Keratinocyte (primary cell): Measurements from ENCODE around the gene CELF5. TPM values are rescaled to one million over a fixed set of nuclear protein-coding genes. Genes with fewer than 3 reads are reported as not detected.

Experiments used
- DNase-seq: peaks from one replicate; pipeline ENCODE4 v3.0.0-alpha.2; 2011; ENCODE audit warnings: low read depth, missing footprints, low spot score
- FAIRE-seq: peaks from 2 replicates; lab custom pipeline; 2011; peaks lifted over from hg19 to GRCh38; lab: Jason Lieb, UNC
- H2AFZ ChIP-seq: 2 replicates; pipeline ENCODE4 v1.6.0; 2012; ENCODE audit warnings: low read length, control low read depth, inconsistent platforms; ENCODE audit not compliant: control insufficient read depth
- H3K27ac ChIP-seq: 2 replicates; pipeline ENCODE4 v1.5.1; 2011; ENCODE audit warnings: low read length; ENCODE audit not compliant: control insufficient read depth, insufficient read depth
- H3K27me3 ChIP-seq: 3 replicates; pipeline ENCODE4 v1.6.0; 2011; ENCODE audit warnings: low read length; ENCODE audit not compliant: control insufficient read depth, insufficient read depth; ENCODE audit errors: extremely low read depth
- H3K36me3 ChIP-seq, 2 experiments: 2 replicates in 1 of 2; 3 replicates in 1 of 2; pipeline ENCODE4 v1.5.1; 2011; ENCODE audit warnings: low read length in 2 of 2, mild to moderate bottlenecking in 1 of 2; ENCODE audit not compliant: control insufficient read depth in 2 of 2, insufficient read depth in 2 of 2; ENCODE audit errors: extremely low read depth in 1 of 2
- H3K4me1 ChIP-seq: 3 replicates; pipeline ENCODE4 v1.5.1; 2011; ENCODE audit warnings: low read length; ENCODE audit not compliant: control insufficient read depth, insufficient read depth; ENCODE audit errors: extremely low read depth
- H3K4me2 ChIP-seq: 3 replicates; pipeline ENCODE4 v1.6.0; 2011; ENCODE audit warnings: low read depth, low read length; ENCODE audit not compliant: control insufficient read depth, insufficient read depth; ENCODE audit errors: extremely low read depth
- H3K4me3 ChIP-seq, 3 experiments: fragments of 200-600 bp in 1 of 3; sonication (generic) in 1 of 3; 2 replicates in 2 of 3; 3 replicates in 1 of 3; pipeline ENCODE4 v1.5.1; 2011 to 2016; ENCODE audit warnings: low read length in 3 of 3, mild to moderate bottlenecking in 3 of 3, control low read depth in 2 of 3, inconsistent platforms in 1 of 3, low read depth in 1 of 3, mixed read lengths in 1 of 3, mixed run types in 1 of 3, moderate library complexity in 1 of 3; ENCODE audit not compliant: control insufficient read depth in 2 of 3, insufficient read depth in 2 of 3; ENCODE audit errors: extremely low read depth in 1 of 3
- H3K79me2 ChIP-seq: 2 replicates; pipeline ENCODE4 v1.6.0; 2012; ENCODE audit warnings: low read length; ENCODE audit not compliant: control insufficient read depth, insufficient read depth
- H3K9ac ChIP-seq: 3 replicates; pipeline ENCODE4 v1.6.0; 2011; ENCODE audit warnings: low read length; ENCODE audit not compliant: control insufficient read depth, insufficient read depth; ENCODE audit errors: extremely low read depth
- H3K9me1 ChIP-seq: 3 replicates; pipeline ENCODE4 v1.6.0; 2011; ENCODE audit warnings: low read length; ENCODE audit not compliant: control insufficient read depth, insufficient read depth; ENCODE audit errors: extremely low read depth
- H3K9me3 ChIP-seq: 2 replicates; pipeline ENCODE4 v1.5.1; 2012; ENCODE audit warnings: low read depth, low read length; ENCODE audit not compliant: control insufficient read depth
- H4K20me1 ChIP-seq: 3 replicates; pipeline ENCODE4 v1.6.0; 2011; ENCODE audit warnings: low read length; ENCODE audit not compliant: control insufficient read depth, insufficient read depth; ENCODE audit errors: extremely low read depth
- EZH2 ChIP-seq: IDR thresholded peaks from one replicate; pipeline ENCODE4 v1.6.1; 2012; ENCODE audit warnings: inconsistent platforms, mild to moderate bottlenecking, low read length, moderate library complexity
- dilution Hi-C: fragments of 300-500 bp; cut with MboI; formaldehyde crosslinking; loops from one replicate; pipeline ENCODE4 v1.7.0; 2020; ENCODE audit warnings: low sequenced_read_pairs; ENCODE audit not compliant: extremely low pct_ligation_motif_present
- polyA plus RNA-seq, 5 experiments: library from polyadenylated mRNA; depleted of rRNA in 3 of 5; stranded (reverse) in 3 of 5; stranded (forward) in 1 of 5; unstranded in 1 of 5; fragments of >200 nt; gene quantifications; 1 replicate in 1 of 5; 2 replicates in 3 of 5; 3 replicates in 1 of 5; pipeline versions ENCODE4 v1.2.1 to v1.2.3, GENCODE V29; 2011 to 2012; ENCODE audit warnings: missing spikeins in 2 of 5, low read depth in 1 of 5, low replicate concordance in 1 of 5
- TF ChIP-seq, protein P1 (sequence below), 3 experiments: IDR thresholded peaks in 1 of 3; conservative IDR thresholded peaks in 1 of 3; optimal IDR thresholded peaks in 1 of 3; 2 replicates in 2 of 3; 3 replicates in 1 of 3; pipeline versions ENCODE3 to v1.5.1; 2011; ENCODE audit warnings: low read length in 3 of 3, mild to moderate bottlenecking in 3 of 3, moderate library complexity in 2 of 3, control low read depth in 1 of 3, inconsistent platforms in 1 of 3; ENCODE audit not compliant: insufficient read depth in 2 of 3; ENCODE audit errors: extremely low read depth in 1 of 3

CELF5 gene
- polyA plus RNA-seq, 1 donor (not counting 4 experiments of a cell fraction or from before 2014, with no cell fraction given): 0.04 TPM

DNA sequence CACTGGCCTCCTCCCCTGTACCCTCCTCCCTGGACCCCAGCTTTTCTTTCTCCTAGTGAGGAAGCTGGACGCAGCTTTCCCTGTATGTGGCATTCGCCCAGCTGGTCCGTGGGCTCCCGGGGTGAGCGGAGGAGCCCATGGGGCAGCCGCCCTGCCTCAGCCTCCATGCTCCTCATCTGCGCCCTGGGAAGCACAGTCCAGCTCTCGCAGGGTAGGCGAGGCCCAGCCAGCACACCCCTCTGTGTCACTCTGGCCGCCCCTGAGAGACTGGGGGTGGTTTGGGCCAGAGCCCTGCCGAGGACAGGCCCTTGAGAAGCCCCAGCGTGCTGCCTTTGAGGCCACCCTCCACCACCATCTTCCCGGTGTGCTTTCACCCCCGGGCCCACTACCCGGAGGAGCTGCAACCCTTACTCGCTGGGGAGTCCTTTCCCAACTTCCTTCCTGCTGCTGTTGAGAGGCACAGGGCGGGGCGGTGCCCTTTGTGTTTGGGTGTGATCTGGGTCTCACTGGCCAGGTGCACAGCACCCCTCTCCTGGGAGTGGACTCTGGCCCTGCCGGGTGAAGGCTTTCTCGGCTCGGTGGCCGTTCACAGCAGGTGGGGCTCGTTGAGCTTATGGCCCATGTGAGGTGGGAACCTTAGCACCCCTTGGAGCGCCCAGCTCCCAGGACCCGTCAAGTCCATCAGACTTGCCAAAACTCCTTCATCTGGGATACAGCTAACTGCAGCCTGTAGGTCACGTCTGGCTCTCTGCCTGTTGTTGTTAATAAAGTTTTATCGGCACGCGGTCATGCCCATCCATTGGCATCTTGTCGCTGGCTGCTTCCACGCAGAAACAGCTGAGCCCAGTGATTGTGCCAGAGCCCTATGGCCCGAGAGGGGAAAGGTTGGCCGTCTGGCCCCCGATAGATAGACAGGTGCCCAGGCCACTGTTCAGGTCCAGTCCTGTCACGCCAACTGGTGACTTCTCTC lies 35.5 kb upstream of the CELF5 start:
- Histone ChIP-seq H3K27ac (no peak overlapping the region), H3K4me3 (no peak overlapping the region), H4K20me1 (peaks cover 22% of the 10 kb centered on the region), H3K36me3 (peaks cover 7 to 11% of the 10 kb centered on the region in 2 experiments), H3K4me1 (peaks cover 21% of the 10 kb centered on the region), H3K27me3 (no peaks in the 10 kb centered on the region), H3K9me3 (no peaks in the 10 kb centered on the region), H3K79me2 (peaks cover 78% of the 10 kb centered on the region), H3K4me2 (no peak overlapping the region), H2AFZ (no peak overlapping the region), H3K9me1 (no peaks in the 10 kb centered on the region), H3K9ac (no peak overlapping the region)
- TF ChIP-seq EZH2: no peak
- TF ChIP-seq, protein P1, sequence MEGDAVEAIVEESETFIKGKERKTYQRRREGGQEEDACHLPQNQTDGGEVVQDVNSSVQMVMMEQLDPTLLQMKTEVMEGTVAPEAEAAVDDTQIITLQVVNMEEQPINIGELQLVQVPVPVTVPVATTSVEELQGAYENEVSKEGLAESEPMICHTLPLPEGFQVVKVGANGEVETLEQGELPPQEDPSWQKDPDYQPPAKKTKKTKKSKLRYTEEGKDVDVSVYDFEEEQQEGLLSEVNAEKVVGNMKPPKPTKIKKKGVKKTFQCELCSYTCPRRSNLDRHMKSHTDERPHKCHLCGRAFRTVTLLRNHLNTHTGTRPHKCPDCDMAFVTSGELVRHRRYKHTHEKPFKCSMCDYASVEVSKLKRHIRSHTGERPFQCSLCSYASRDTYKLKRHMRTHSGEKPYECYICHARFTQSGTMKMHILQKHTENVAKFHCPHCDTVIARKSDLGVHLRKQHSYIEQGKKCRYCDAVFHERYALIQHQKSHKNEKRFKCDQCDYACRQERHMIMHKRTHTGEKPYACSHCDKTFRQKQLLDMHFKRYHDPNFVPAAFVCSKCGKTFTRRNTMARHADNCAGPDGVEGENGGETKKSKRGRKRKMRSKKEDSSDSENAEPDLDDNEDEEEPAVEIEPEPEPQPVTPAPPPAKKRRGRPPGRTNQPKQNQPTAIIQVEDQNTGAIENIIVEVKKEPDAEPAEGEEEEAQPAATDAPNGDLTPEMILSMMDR (optimal IDR thresholded peaks at IDR 0.05 in 1 of 3, IDR thresholded peaks at IDR 0.05 in 1 of 3, conservative IDR thresholded peaks at IDR 0.05 in 1 of 3; ENCODE audit: extremely low read depth in 1 of 3, insufficient read depth in 2 of 3, low read length in 3 of 3): no peak
- FAIRE-seq (no peak), DNase-seq (no peak)
- dilution Hi-C loops: no loop called here

DNA sequence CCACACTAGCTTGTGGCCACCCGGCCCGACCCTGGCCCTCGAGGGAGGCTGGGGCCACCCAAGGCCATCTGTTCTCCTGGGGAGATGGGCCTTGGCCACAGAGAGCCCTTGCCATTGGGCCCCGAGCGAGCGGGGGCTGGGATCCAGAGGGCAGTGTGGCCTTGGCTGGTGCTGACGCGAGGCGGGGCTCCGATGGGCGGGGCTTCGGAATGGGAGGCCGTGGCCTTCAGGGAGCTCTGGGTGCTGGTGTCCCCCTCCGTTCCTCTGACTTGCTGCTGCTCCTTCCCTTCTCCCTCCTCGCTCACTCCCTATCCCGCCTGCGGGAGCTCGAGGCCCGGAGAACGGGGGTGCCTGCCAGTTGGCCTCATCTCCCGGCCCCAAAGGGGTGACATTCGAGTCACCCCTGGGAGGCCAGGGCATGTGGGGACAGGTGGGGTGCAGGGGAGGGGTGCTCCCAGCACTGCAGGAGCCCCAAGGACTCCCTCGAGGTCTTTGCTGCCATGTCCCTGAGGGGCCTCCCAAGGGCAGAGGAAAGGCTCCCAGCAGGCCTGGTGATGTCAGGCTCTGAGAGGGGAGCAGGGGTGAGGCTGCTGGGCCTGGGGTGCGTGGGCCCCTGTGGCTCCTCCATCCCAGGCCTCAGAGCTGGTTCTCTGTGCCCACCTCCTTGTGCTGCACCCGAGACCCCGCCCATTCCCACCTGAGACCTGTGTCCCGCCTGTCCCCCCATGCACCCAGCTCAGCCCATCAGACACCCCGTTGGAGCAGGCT lies 34.6 kb upstream of the CELF5 start:
- no peak for TF ChIP-seq EZH2
- TF ChIP-seq, protein P1 (optimal IDR thresholded peaks at IDR 0.05 in 1 of 3, IDR thresholded peaks at IDR 0.05 in 1 of 3, conservative IDR thresholded peaks at IDR 0.05 in 1 of 3; ENCODE audit: extremely low read depth in 1 of 3, insufficient read depth in 2 of 3, low read length in 3 of 3): no peak
- H4K20me1 ChIP-seq: peaks cover 22% of the 10 kb centered on the region
- H3K4me1 ChIP-seq: peaks cover 17% of the 10 kb centered on the region
- peaks cover 78% of the 10 kb centered on the region for H3K79me2 ChIP-seq
- no peaks in the 10 kb centered on the region for H3K27me3 ChIP-seq
- H3K9me3 ChIP-seq: no peaks in the 10 kb centered on the region
- no peak overlapping the region for H3K9ac ChIP-seq
- no peak overlapping the region for H3K4me2 ChIP-seq
- peaks cover 7 to 16% of the 10 kb centered on the region in 2 experiments for H3K36me3 ChIP-seq
- H3K27ac ChIP-seq: no peak overlapping the region
- FAIRE-seq: no peak
- dilution Hi-C loops: no loop called here
- no peak for DNase-seq
- H3K4me3 ChIP-seq: no peak overlapping the region
- no peaks in the 10 kb centered on the region for H3K9me1 ChIP-seq
- no peak overlapping the region for H2AFZ ChIP-seq
